GM18907 (cell line): ENCODE measurements around the gene KIF26B.

Experiments used
- ATAC-seq: cut with Tn5 transposase; IDR thresholded peaks from one replicate; pipeline ENCODE4 v1.9.1; 2021; ENCODE audit warnings: mild to moderate bottlenecking, moderate library complexity; ENCODE audit not compliant: unreplicated experiment

The KIF26B gene

GRCh38 chr1:245754463-245754961 is 599.7 kb downstream of the KIF26B start:
- no peak for ATAC-seq
